H9 (cell line): ENCODE data around the gene LRRC41. TPM values are rescaled to one million over a fixed set of nuclear protein-coding genes. Genes with fewer than 3 reads are reported as not detected.
A peak's percentile ranks its signal among the peaks of the same experiment; 100 is the strongest.

Experiments
- DNase-seq: peaks from one replicate; pipeline ENCODE4 v3.0.0-alpha.2; 2017
- H2AFZ ChIP-seq: one replicate; pipeline ENCODE4 v1.6.1; 2013; ENCODE audit warnings: mild to moderate bottlenecking, low read length, control low read depth, moderate library complexity
- H2AK5ac ChIP-seq: 2 replicates; pipeline ENCODE4 v1.6.1; 2013; ENCODE audit warnings: low read length, control low read depth, mixed read lengths; ENCODE audit not compliant: insufficient read length
- H2BK120ac ChIP-seq: one replicate; pipeline ENCODE4 v1.6.1; 2013; ENCODE audit warnings: low read depth, mild to moderate bottlenecking, low read length, control low read depth, inconsistent platforms; ENCODE audit not compliant: poor library complexity, severe bottlenecking
- H2BK12ac ChIP-seq: 2 replicates; pipeline ENCODE4 v1.6.1; 2013; ENCODE audit warnings: low read length, control low read depth, mixed read lengths, low read depth; ENCODE audit not compliant: insufficient read length
- H2BK15ac ChIP-seq: 2 replicates; pipeline ENCODE4 v1.6.1; 2013; ENCODE audit warnings: low read depth, low read length, control low read depth
- H2BK20ac ChIP-seq: one replicate; pipeline ENCODE4 v1.6.1; 2013; ENCODE audit warnings: low read depth, mild to moderate bottlenecking, low read length, control low read depth, inconsistent platforms; ENCODE audit not compliant: poor library complexity, severe bottlenecking
- H2BK5ac ChIP-seq: 2 replicates; pipeline ENCODE4 v1.6.1; 2013; ENCODE audit warnings: low read length, control low read depth, mixed read lengths; ENCODE audit not compliant: insufficient read length
- H3K14ac ChIP-seq: 2 replicates; pipeline ENCODE4 v1.6.1; 2013; ENCODE audit warnings: low read length, control low read depth; ENCODE audit not compliant: insufficient read depth
- H3K18ac ChIP-seq: 2 replicates; pipeline ENCODE4 v1.6.1; 2013; ENCODE audit warnings: low read depth, mild to moderate bottlenecking, mixed read lengths, low read length, control low read depth; ENCODE audit not compliant: insufficient read length
- H3K23ac ChIP-seq: 2 replicates; pipeline ENCODE4 v1.6.1; 2013; ENCODE audit warnings: low read length, control low read depth, mixed read lengths, low read depth; ENCODE audit not compliant: insufficient read length
- H3K23me2 ChIP-seq: 2 replicates; pipeline ENCODE4 v1.6.1; 2013; ENCODE audit warnings: low read depth, mild to moderate bottlenecking, mixed read lengths, low read length, control low read depth; ENCODE audit not compliant: insufficient read length, poor library complexity, severe bottlenecking
- H3K27ac ChIP-seq: 2 replicates; pipeline ENCODE4 v1.5.1; 2013; ENCODE audit warnings: low read length, control low read depth, mixed read lengths, low read depth; ENCODE audit not compliant: insufficient read length
- H3K27me3 ChIP-seq: 2 replicates; pipeline ENCODE4 v1.6.1; 2013; ENCODE audit warnings: low read length, control low read depth, inconsistent platforms; ENCODE audit not compliant: insufficient read depth
- H3K4ac ChIP-seq: 2 replicates; pipeline ENCODE4 v1.6.1; 2013; ENCODE audit warnings: low read depth, mild to moderate bottlenecking, control low read depth, inconsistent platforms, low read length, moderate library complexity
- H3K4me1 ChIP-seq: 2 replicates; pipeline ENCODE4 v1.6.1; 2013; ENCODE audit warnings: low read length, control low read depth, inconsistent platforms; ENCODE audit not compliant: insufficient read depth
- H3K4me2 ChIP-seq: 2 replicates; pipeline ENCODE4 v1.6.1; 2013; ENCODE audit warnings: low read length, control low read depth, mixed read lengths; ENCODE audit not compliant: insufficient read length, insufficient read depth
- H3K56ac ChIP-seq: 2 replicates; pipeline ENCODE4 v1.6.1; 2013; ENCODE audit warnings: low read depth, mild to moderate bottlenecking, mixed read lengths, low read length, control low read depth; ENCODE audit not compliant: insufficient read length
- H3K79me1 ChIP-seq: 2 replicates; pipeline ENCODE4 v1.6.1; 2013; ENCODE audit warnings: low read depth, mild to moderate bottlenecking, moderate library complexity, low read length, control low read depth, inconsistent platforms; ENCODE audit not compliant: insufficient read depth, poor library complexity, severe bottlenecking
- H3K79me2 ChIP-seq: 2 replicates; pipeline ENCODE4 v1.6.1; 2013; ENCODE audit warnings: low read length, control low read depth, inconsistent platforms; ENCODE audit not compliant: insufficient read depth
- H3K9ac ChIP-seq: 2 replicates; pipeline ENCODE4 v1.6.1; 2013; ENCODE audit warnings: low read length, control low read depth, mixed read lengths; ENCODE audit not compliant: insufficient read length; ENCODE audit errors: extremely low read depth
- H3K9me3 ChIP-seq: one replicate; pipeline ENCODE4 v1.6.1; 2013; ENCODE audit warnings: low read depth, low read length, inconsistent platforms; ENCODE audit not compliant: control insufficient read depth
- H3T11ph ChIP-seq: one replicate; pipeline ENCODE4 v1.6.1; 2013; ENCODE audit warnings: mild to moderate bottlenecking, low read length, control low read depth, inconsistent platforms
- H4K20me1 ChIP-seq: one replicate; pipeline ENCODE4 v1.6.1; 2013; ENCODE audit not compliant: control insufficient read depth, insufficient read length, insufficient read depth
- H4K5ac ChIP-seq: 2 replicates; pipeline ENCODE4 v1.6.1; 2013; ENCODE audit warnings: low read depth, mild to moderate bottlenecking, mixed read lengths, low read length, control low read depth; ENCODE audit not compliant: insufficient read length
- H4K8ac ChIP-seq: replicated peaks from 2 replicates; pipeline ENCODE4 v1.6.1; 2013; ENCODE audit warnings: low read length, control low read depth, mixed read lengths, low read depth; ENCODE audit not compliant: insufficient read length
- H4K91ac ChIP-seq: 2 replicates; pipeline ENCODE4 v1.6.1; 2013; ENCODE audit warnings: low read depth, mild to moderate bottlenecking, moderate library complexity, mixed read lengths, low read length, control low read depth; ENCODE audit not compliant: insufficient read length
- H3K27ac Mint-ChIP-seq, 3 experiments: 2 replicates in 2 of 3; 3 replicates in 1 of 3; pipeline ENCODE4 v1.8.0; 2020 to 2021; ENCODE audit warnings: mixed read lengths in 3 of 3, mild to moderate bottlenecking in 1 of 3, moderate library complexity in 1 of 3
- H3K27me3 Mint-ChIP-seq: 2 replicates; pipeline ENCODE4 v1.8.0; 2021; ENCODE audit warnings: low read depth, mild to moderate bottlenecking, moderate library complexity, mixed read lengths
- H3K36me3 Mint-ChIP-seq, 3 experiments: 2 replicates in 2 of 3; 3 replicates in 1 of 3; pipeline ENCODE4 v1.8.0; 2020 to 2021; ENCODE audit warnings: low read depth in 3 of 3, mixed read lengths in 3 of 3; ENCODE audit not compliant: insufficient read depth in 1 of 3
- H3K4me1 Mint-ChIP-seq, 2 experiments: 2 replicates each; pipeline ENCODE4 v1.8.0; 2020; ENCODE audit warnings: mixed read lengths in 2 of 2
- H3K4me3 Mint-ChIP-seq, 2 experiments: 2 replicates in 1 of 2; 3 replicates in 1 of 2; pipeline ENCODE4 v1.8.0; 2020 to 2021; ENCODE audit warnings: mild to moderate bottlenecking in 2 of 2, mixed read lengths in 2 of 2, moderate library complexity in 1 of 2
- H3K9me3 Mint-ChIP-seq, 2 experiments: 2 replicates in 1 of 2; 3 replicates in 1 of 2; pipeline ENCODE4 v1.8.0; 2020; ENCODE audit warnings: mild to moderate bottlenecking in 2 of 2, mixed read lengths in 2 of 2, moderate library complexity in 1 of 2
- CTCF ChIP-seq: fragments of 200-600 bp; sonication (generic); conservative IDR thresholded peaks from 3 replicates; pipeline ENCODE4 v1.8.0; 2021; ENCODE audit warnings: antibody characterized with exemption, mild to moderate bottlenecking
- WGBS: extraction: QIAGEN DNeasy Blood & Tissue Kit; methylation state at CpG from one replicate; pipeline ENCODE4 v1.1.7; 2013; ENCODE audit warnings: missing lambda C conversion rate, low lambda C conversion rate, mixed read lengths; ENCODE audit not compliant: insufficient read length; ENCODE audit errors: extremely low coverage; 5-methylcytosine and 5-hydroxymethylcytosine counted together
- total RNA-seq: library from RNA; stranded (reverse); gene quantifications from 2 replicates; pipeline ENCODE4 v1.2.1, GENCODE V29; 2021

Gene LRRC41
- total RNA-seq, 1 experiment from 2014 or later: 62.6 TPM

DNA sequence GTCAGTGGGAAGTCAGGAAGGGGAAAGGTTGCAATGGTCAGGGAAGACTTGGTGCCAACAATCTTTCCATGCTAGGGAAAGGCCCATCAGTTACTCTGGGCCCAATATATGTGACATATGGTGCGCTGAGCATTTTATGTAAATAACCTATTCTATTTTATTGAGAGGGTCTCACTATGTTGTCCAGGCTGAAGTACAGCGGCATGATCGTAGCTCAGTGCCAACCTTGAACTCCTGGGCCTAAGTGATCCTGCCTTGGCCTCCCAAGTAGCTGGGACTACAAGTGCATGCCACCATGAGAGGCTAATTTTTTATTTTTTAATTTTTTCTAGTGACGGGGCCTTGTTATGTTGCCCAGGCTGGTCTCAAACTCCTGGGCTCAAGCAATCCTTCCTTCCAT lies 6.9 kb upstream of the LRRC41 start:
- peak overlapping the region in 1 of 3 experiments; percentile 22; a peak in 1 of 7 replicates for H3K27ac Mint-ChIP-seq
- Histone ChIP-seq H3K14ac (no peak overlapping the region), H3K79me2 (peaks cover 27% of the 10 kb centered on the region; the same call in 1 of the 2 replicates), H3K27ac (no peak overlapping the region), H2BK120ac (no peak overlapping the region), H3T11ph (no peak overlapping the region), H2BK5ac (no peak overlapping the region), H3K18ac (no peak overlapping the region), H3K23ac (no peak overlapping the region), H4K91ac (no peak overlapping the region), H3K9ac (no peak overlapping the region), H3K27me3 (no peaks in the 10 kb centered on the region), H4K8ac (no peak overlapping the region), H3K4me1 (no peaks in the 10 kb centered on the region; the same call in 1 of the 2 replicates), H2AK5ac (no peak overlapping the region), H3K4me2 (no peak overlapping the region), H3K23me2 (no peaks in the 10 kb centered on the region), H2AFZ (no peak overlapping the region), H3K56ac (no peak overlapping the region), H3K79me1 (peaks cover 15% of the 10 kb centered on the region), H4K5ac (no peak overlapping the region), H2BK12ac (no peak overlapping the region), H4K20me1 (no peaks in the 10 kb centered on the region), H2BK20ac (no peak overlapping the region), H3K4ac (no peak overlapping the region), H3K9me3 (no peaks in the 10 kb centered on the region), H2BK15ac (no peak overlapping the region)
- H3K4me1 Mint-ChIP-seq: peaks cover 34 to 36% of the 10 kb centered on the region in 2 experiments
- no peaks in the 10 kb centered on the region; a peak in 1 of 5 replicates for H3K9me3 Mint-ChIP-seq
- no peak overlapping the region for H3K4me3 Mint-ChIP-seq
- no peak for TF ChIP-seq CTCF
- no peak for DNase-seq
- WGBS: no CpG with 5 or more reads among the region's 4 CpGs
- H3K27me3 Mint-ChIP-seq: no peaks in the 10 kb centered on the region
- H3K36me3 Mint-ChIP-seq: peaks cover 61 to 83% (median 70%) of the 10 kb centered on the region in 3 experiments; a peak in 6 of 7 replicates
